ENCODE results near the gene GARIN1A. TPM values are rescaled to one million over a fixed set of nuclear protein-coding genes. Genes with fewer than 3 reads are reported as not detected.

The GARIN1A gene
- total RNA-seq, 1 donor: 1.4 TPM

DNA sequence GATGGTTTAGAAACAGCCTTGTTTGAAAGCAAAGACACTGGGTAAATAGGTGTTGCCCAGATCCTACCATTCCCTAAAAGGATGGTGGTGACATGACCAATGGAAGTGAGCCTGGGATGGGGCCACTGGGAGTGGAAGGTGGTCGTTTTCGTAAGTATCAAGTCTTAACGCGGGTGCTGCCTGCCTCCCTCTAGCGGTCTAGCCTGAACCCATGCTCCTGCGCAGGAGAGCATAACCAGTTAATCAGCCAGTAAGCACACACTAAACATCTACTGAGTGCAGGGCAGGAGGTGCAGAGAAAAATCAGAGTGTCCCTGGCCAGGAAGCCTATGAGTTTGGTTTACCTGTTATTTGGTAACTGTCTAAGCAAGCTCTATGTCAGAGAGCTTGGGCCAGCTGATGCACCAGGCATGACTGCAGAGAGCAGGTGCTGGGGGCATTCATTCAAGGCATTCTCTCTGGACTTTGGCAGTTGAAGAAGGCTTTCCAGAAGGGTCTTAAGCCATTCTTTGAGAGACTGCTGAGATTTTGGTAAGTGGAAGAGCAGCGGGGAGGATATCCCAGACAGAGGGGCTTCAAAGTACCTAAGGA is 930 bp downstream of the GARIN1A start:
- Histone ChIP-seq H3K79me2 (ENCODE audit: insufficient read depth, low read length) (no peaks in the 10 kb centered on the region), H3K9me3 (ENCODE audit: low read depth, low read length) (no peaks in the 10 kb centered on the region), H3K36me3 (ENCODE audit: insufficient read depth, low read length) (no peaks in the 10 kb centered on the region), H3K27me3 (ENCODE audit: insufficient read depth, low read length) (no peaks in the 10 kb centered on the region), H3K4me3 (ENCODE audit: insufficient read depth, low read length) (no peak overlapping the region), H3K4me2 (ENCODE audit: insufficient read depth, low read length) (no peak overlapping the region), H3K4me1 (ENCODE audit: insufficient read depth, low read length) (no peaks in the 10 kb centered on the region), H3K27ac (ENCODE audit: low read depth, low read length) (no peak overlapping the region), H2AFZ (ENCODE audit: low read length) (no peak overlapping the region), H4K20me1 (ENCODE audit: insufficient read depth, low read length) (no peaks in the 10 kb centered on the region)
- DNase-seq (ENCODE audit: insufficient read length, low spot score, missing footprints): no peak
- TF ChIP-seq CTCF (IDR thresholded peaks at IDR 0.05; ENCODE audit: extremely low read depth, low read depth, low read length): peak; percentile 62

DNA sequence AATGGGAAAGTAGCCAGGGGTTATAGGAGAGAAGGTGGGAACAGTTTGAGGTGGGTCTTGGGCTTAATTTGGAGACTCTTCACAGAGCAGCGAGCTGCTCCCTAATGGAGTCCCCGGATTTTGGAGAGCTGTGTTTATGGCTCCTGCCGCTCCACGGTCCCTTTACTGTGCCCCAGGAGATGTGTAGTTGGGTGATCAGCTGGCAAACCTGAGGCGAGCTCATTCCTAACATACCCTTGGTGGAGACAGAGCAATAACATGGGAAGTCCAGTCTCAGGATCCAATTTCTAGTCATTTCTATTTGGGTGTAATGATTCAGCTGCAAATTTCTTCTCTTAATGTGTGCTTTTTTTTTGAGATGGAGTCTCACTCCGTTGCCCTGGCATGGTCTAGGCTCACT is 1.5 kb downstream of the GARIN1A start:
- Histone ChIP-seq H3K9me3 (ENCODE audit: low read depth, low read length) (no peaks in the 10 kb centered on the region), H4K20me1 (ENCODE audit: insufficient read depth, low read length) (no peaks in the 10 kb centered on the region), H3K36me3 (ENCODE audit: insufficient read depth, low read length) (no peaks in the 10 kb centered on the region), H3K4me1 (ENCODE audit: insufficient read depth, low read length) (no peaks in the 10 kb centered on the region), H3K27me3 (ENCODE audit: insufficient read depth, low read length) (no peaks in the 10 kb centered on the region), H3K27ac (ENCODE audit: low read depth, low read length) (no peak overlapping the region), H3K4me2 (ENCODE audit: insufficient read depth, low read length) (no peak overlapping the region), H3K4me3 (ENCODE audit: insufficient read depth, low read length) (no peak overlapping the region), H3K79me2 (ENCODE audit: insufficient read depth, low read length) (no peaks in the 10 kb centered on the region), H2AFZ (ENCODE audit: low read length) (no peak overlapping the region)
- no peak for TF ChIP-seq CTCF (IDR thresholded peaks at IDR 0.05; ENCODE audit: extremely low read depth, low read depth, low read length)
- DNase-seq (ENCODE audit: insufficient read length, low spot score, missing footprints): no peak

- Histone ChIP-seq H3K27me3 (ENCODE audit: insufficient read depth, low read length) (no peaks in the 10 kb centered on the region), H4K20me1 (ENCODE audit: insufficient read depth, low read length) (no peaks in the 10 kb centered on the region), H3K4me1 (ENCODE audit: insufficient read depth, low read length) (no peaks in the 10 kb centered on the region), H3K4me2 (ENCODE audit: insufficient read depth, low read length) (no peak overlapping the region), H2AFZ (ENCODE audit: low read length) (no peak overlapping the region), H3K79me2 (ENCODE audit: insufficient read depth, low read length) (no peaks in the 10 kb centered on the region), H3K36me3 (ENCODE audit: insufficient read depth, low read length) (no peaks in the 10 kb centered on the region), H3K9me3 (ENCODE audit: low read depth, low read length) (no peaks in the 10 kb centered on the region), H3K27ac (ENCODE audit: low read depth, low read length) (no peak overlapping the region), H3K4me3 (ENCODE audit: insufficient read depth, low read length) (no peak overlapping the region)
- DNase-seq (ENCODE audit: insufficient read length, low spot score, missing footprints): no peak
- no peak for TF ChIP-seq CTCF (IDR thresholded peaks at IDR 0.05; ENCODE audit: extremely low read depth, low read depth, low read length)
Measured at GRCh38 chr7:128676665-128677064, 4.6 kb downstream of the GARIN1A start.

- no peak for TF ChIP-seq CTCF (IDR thresholded peaks at IDR 0.05; ENCODE audit: extremely low read depth, low read depth, low read length)
- no peaks in the 10 kb centered on the region for H3K79me2 ChIP-seq (ENCODE audit: insufficient read depth, low read length)
- no peaks in the 10 kb centered on the region for H3K4me1 ChIP-seq (ENCODE audit: insufficient read depth, low read length)
Measured at GRCh38 chr7:128679920-128680319, 7.8 kb downstream of the GARIN1A start.

More at GRCh38 chr7:128679920-128680319, 7.8 kb downstream of the GARIN1A start:
- H3K27ac ChIP-seq (ENCODE audit: low read depth, low read length): no peak overlapping the region
- no peaks in the 10 kb centered on the region for H3K27me3 ChIP-seq (ENCODE audit: insufficient read depth, low read length)
- no peak for DNase-seq (ENCODE audit: insufficient read length, low spot score, missing footprints)
- H3K36me3 ChIP-seq (ENCODE audit: insufficient read depth, low read length): peaks cover 15% of the 10 kb centered on the region
- H2AFZ ChIP-seq (ENCODE audit: low read length): no peak overlapping the region
- H3K4me3 ChIP-seq (ENCODE audit: insufficient read depth, low read length): no peak overlapping the region
- no peaks in the 10 kb centered on the region for H3K9me3 ChIP-seq (ENCODE audit: low read depth, low read length)
- no peak overlapping the region for H3K4me2 ChIP-seq (ENCODE audit: insufficient read depth, low read length)
- H4K20me1 ChIP-seq (ENCODE audit: insufficient read depth, low read length): no peaks in the 10 kb centered on the region
